ENCODE data around the gene WDR64.
"Not testable (repeated sequence)": the region's sequence is repeated elsewhere in the genome, so short reads cannot be mapped to it uniquely, and the experiment has no call there.

Gene WDR64

DNA sequence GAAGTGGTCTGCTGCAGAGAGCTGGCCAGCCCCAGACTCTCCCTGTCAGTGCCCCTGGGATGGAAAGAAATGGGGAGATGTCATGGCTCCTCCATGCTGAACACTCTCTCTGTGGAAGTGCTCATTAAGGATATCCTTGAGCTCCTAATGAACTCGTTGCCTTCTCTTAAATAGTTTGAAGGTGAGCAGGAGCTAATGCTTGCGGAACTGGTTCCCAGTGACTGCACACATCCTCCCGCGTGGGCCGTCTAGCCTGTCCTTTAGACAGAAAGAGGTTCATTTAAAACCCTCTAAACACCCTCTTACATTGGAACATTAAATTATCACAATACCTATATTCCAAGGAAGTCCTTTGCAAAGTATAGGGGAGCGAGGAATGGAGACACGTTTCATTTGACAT is 5.9 kb upstream of the WDR64 start:
- in situ Hi-C loops (cut with MboI; ENCODE audit: low sequenced_read_pairs, unreplicated experiment), result no loop called here
- TF ChIP-seq, protein P1, sequence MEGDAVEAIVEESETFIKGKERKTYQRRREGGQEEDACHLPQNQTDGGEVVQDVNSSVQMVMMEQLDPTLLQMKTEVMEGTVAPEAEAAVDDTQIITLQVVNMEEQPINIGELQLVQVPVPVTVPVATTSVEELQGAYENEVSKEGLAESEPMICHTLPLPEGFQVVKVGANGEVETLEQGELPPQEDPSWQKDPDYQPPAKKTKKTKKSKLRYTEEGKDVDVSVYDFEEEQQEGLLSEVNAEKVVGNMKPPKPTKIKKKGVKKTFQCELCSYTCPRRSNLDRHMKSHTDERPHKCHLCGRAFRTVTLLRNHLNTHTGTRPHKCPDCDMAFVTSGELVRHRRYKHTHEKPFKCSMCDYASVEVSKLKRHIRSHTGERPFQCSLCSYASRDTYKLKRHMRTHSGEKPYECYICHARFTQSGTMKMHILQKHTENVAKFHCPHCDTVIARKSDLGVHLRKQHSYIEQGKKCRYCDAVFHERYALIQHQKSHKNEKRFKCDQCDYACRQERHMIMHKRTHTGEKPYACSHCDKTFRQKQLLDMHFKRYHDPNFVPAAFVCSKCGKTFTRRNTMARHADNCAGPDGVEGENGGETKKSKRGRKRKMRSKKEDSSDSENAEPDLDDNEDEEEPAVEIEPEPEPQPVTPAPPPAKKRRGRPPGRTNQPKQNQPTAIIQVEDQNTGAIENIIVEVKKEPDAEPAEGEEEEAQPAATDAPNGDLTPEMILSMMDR (IDR thresholded peaks at IDR 0.05; ENCODE audit: borderline replicate concordance, control extremely low read depth, extremely low read depth, insufficient read depth, missing control alignments), result no peak
- no peak for DNase-seq (ENCODE audit: low spot score)

DNA sequence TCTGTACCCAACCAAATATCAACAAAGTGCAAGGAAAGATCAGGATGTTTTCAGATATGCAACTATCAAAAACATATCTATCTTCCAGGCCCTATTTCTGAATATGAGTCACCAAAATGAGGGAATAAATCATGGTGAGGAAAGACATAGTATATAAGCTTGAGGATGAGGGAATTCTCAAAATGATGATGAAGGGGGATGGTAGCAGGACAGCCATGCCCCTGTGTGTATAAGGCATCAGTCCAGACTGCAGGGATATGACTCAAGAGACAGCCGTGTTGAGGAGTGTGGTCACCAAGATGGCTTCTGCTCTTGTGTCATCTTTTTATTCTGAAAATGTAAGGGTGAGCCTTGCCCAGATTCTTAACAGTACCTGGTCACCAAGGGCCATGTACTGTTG is 4.4 kb upstream of the WDR64 start:
- in situ Hi-C loops (cut with MboI; ENCODE audit: low sequenced_read_pairs, unreplicated experiment), result no loop called here

DNA sequence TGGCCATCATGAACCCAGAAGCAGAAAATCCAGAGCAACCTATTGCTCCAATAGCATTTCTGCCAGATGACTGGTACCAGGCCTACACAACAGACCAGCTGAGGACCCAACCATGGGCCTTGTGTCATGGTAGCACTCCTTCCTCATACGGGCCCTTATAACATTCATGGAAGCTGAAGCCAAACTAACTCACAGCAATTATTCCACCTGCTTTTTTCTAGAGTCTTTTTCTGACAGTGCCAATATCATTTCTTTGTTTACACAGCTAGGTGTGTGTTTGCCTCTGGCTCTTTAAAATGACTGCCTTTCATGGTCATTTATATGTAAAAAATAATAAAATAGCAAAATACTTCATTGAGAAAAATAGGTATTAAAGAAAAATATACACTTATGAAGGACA is 3.9 kb upstream of the WDR64 start:
- in situ Hi-C loops (cut with MboI; ENCODE audit: low sequenced_read_pairs, unreplicated experiment), result no loop called here
- TF ChIP-seq, protein P1 (IDR thresholded peaks at IDR 0.05; ENCODE audit: borderline replicate concordance, control extremely low read depth, extremely low read depth, insufficient read depth, missing control alignments), result no peak

More for the DNA sequence above, 4.4 kb upstream of the WDR64 start:
- TF ChIP-seq, protein P1 (IDR thresholded peaks at IDR 0.05; ENCODE audit: borderline replicate concordance, control extremely low read depth, extremely low read depth, insufficient read depth, missing control alignments), result no peak
- DNase-seq (ENCODE audit: low spot score), result no peak

DNA sequence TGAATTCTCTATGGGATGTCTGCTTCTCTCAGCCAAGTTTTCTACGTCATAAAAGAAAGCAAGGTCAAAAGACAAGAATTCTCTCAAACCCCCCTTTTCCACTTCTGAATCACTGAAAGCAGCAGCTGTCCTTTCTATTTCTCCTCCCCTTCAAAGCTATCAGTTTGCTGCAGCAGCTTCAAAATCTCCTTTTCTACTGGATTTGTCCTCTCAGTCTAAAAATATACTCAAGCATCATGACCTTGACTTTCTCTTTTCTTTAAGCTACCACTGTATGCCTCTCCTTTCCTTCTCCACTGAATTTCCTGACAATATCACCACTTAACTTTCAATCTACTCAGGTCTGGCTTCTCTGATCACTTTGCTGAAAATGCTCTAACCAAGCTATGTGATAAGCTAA is 1.9 kb downstream of the WDR64 start:
- TF ChIP-seq, protein P1 (IDR thresholded peaks at IDR 0.05; ENCODE audit: borderline replicate concordance, control extremely low read depth, extremely low read depth, insufficient read depth, missing control alignments), result no peak

More for the DNA sequence above, 3.9 kb upstream of the WDR64 start:
- DNase-seq (ENCODE audit: low spot score), result no peak

DNA sequence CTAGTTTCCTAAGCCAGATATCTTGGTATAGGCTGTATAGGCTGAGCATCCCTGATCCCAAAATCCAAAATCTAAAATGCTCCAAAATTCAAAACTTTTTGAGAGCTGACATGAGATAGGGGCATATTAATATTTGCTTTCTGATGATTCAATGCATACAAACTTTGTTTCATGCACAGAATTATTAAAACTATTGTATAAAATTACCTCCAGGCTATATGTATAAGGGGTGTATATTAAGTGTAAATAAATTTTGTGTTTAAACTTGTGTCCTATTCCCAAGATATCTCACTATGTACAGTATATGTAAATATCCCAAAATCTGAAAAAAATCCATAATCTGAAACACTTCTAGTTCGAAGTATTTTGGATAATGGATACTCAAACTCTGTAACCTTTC is 2.6 kb downstream of the WDR64 start:
- TF ChIP-seq, protein P1 (IDR thresholded peaks at IDR 0.05; ENCODE audit: borderline replicate concordance, control extremely low read depth, extremely low read depth, insufficient read depth, missing control alignments), result no peak
- in situ Hi-C loops (cut with MboI; ENCODE audit: low sequenced_read_pairs, unreplicated experiment), result no loop called here
- no peak for DNase-seq (ENCODE audit: low spot score)

More for the DNA sequence above, 1.9 kb downstream of the WDR64 start:
- in situ Hi-C loops (cut with MboI; ENCODE audit: low sequenced_read_pairs, unreplicated experiment), result no loop called here
- no peak for DNase-seq (ENCODE audit: low spot score)

DNA sequence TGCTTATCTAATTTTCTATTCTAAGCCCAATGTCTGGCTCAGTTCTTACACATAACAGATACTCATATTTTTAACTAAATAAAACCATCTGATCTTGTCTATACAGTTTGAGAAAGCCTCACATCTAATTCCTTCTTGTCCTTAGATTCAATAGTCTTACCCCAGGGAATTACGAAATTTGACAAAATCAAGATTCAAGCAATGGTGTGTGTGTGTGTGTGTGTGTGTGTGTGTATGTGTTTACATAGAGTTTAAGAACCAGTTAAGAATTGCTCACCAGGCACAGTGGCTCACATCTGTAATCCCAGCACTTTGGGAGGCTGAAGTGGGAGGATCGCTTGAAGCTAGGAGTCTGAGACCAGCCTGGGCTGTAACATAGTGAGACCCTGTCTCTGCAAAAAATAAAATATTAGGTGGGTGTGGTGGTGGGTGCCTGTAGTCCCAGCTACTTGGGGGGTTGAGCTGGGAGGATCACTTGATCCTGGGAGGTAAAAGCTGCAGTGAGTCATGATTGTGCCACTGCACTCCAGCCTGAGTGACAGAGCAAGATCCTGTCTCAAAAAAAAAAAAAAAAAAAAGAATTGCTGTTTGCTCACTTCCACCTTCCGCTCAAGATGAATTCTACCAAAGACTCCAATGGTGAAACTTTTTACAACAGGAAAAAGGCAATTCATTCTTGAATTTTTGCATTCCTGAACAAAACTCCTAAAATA is 6.2 kb downstream of the WDR64 start:
- in situ Hi-C loops (cut with MboI; ENCODE audit: low sequenced_read_pairs, unreplicated experiment), result no loop called here
- no peak for DNase-seq (ENCODE audit: low spot score)
- TF ChIP-seq, protein P1 (IDR thresholded peaks at IDR 0.05; ENCODE audit: borderline replicate concordance, control extremely low read depth, extremely low read depth, insufficient read depth, missing control alignments), result no peak

DNA sequence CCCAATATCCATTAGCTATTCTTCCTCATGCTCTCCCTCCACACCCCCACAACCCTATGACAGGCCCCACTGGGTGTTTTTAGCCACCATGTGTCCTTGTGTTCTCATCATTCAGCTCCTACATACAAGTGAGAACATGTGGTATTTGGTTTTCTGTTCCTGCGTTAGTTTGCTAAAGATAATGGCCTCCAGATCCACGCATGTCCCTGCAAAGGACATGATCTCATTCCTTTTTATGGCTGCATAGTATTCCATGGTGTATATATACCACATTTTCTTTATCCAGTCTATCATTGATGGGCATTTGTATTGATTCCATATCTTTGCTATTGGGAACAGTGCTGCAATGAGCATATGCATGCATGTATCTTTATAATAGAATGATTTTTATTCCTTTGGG is 6.9 kb downstream of the WDR64 start:
- in situ Hi-C loops (cut with MboI; ENCODE audit: low sequenced_read_pairs, unreplicated experiment); DNase-seq (ENCODE audit: low spot score): not testable (repeated sequence)

Data from GM13976 (cell line).